ENCODE results near the gene C2orf72.
"Not testable (repeated sequence)": the region's sequence is repeated elsewhere in the genome, so short reads cannot be mapped to it uniquely, and the experiment has no call there.

C2orf72 gene

DNA sequence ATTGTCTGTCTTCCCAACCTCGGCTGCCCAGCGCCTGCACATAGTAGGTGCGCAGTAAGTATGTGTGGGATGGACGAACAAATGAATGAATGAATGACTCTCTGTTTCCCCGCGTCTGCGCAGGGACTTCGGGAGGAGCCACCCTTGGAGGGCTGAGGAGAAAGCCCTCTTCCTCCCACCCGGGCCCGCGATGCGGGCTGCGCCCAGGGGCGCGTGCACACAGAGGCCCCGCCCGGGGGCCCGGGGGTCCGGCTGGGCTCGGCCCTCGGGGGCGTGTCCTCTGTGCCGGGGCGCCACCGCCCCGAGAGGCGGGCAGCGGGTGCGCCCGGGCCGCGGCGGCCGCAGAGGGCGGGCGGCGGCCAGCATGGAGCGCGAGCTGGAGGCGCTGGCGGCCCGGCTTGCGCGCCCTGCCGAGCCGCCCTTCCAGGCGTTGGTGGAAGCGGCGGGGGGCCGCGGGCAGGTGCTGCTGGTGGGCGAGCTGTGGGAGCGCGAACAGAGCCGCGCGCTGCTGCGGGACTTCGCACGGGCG is at the start of gene C2orf72:
TSS of gene C2orf72 (plus strand) at position 322 of the 529 bp plus-strand sequence. CDS start at position 365, 43 bp downstream.
- DNase-seq: no peak

DNA sequence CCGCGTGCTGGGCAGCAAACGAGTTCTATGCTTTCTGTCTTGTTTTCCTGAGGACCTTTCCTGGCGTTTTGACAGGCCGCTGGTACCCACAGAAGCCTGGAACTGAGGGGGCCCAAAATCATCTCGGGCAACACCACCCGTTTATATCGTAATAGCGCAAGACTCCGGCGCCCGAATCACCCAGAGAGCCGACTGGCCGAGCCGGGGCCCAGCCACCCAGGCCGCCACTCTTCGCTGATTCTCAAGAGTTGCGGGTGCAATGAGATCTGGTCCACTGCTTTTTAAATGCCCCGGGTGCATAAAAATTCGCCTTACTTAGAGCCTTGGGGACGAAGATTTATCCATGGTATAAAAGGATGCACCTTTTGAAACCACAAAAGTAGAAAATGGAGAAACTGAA is 47.6 kb upstream of the C2orf72 start:
- DNase-seq: no peak

DNA sequence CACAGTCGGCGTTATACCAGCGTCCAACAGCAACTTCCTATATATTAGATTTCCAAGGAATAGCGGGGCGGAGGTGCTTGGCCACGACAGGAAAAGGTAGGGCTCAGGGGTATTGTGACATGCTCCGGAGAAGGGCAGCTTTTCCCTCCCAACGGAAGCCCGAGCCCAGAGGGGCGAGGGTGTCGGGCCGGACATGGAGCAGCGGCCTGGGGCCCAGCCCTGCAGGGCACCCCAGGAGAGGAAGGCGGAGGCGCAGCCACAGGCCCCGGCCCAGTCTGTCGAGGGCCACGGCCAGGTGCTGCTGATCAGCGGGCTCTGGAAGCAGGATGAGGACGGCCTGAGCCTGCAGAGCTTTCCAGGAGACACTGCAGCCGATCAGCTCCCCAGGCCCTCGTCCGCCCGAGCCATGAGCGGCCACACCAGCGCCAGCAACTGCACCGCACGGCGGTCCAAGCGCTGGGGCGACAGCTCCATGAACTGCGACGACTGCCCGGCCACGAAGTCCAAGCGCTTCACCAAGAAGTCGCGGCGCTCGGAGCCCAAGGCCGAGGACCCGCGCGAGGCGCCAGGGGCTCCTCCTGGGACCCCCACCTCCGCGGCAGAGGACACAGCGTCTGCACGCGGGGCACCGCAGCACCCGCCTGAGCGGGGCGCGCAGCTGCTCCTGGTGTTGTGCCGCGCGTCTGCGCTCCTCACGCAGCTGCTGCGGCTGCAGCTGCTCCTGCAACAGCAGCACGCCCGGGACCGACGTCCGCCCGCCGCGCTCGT is 47.0 kb upstream of the C2orf72 start:
- DNase-seq: no peak

DNA sequence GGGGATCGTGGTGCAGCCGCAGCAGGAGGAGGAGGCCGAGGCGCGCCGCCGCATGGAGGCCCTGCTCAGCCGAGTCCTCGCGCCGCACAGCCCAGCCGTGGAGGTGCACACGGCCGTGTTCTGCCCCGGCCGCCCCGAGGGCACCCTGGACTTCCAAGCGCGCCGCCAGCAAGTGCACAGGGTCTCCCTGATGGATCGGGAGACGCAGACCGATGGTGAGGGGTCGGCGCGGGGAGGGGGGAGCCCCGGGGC is 46.5 kb upstream of the C2orf72 start:
- DNase-seq: no peak

DNA sequence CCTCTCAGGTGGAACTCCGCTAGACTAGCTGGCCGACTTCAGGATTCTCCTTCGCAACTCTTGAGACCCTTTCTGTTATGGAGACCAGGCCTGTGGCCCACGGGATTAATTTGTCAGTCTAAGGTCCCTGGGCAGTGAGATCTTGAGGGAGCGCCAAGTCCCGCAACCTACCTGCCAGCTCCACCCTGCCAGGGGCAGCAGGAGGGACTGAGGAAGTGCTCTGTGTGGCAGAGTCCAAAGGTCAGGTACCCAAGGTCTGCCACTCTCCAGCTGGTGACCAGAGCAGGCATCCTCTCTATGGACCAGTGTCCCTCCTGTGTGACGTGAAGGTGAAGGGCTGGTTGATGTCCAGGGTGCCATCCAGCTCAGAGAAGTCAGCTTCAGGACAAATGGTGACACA is 45.7 kb upstream of the C2orf72 start:
- no peak for DNase-seq

DNA sequence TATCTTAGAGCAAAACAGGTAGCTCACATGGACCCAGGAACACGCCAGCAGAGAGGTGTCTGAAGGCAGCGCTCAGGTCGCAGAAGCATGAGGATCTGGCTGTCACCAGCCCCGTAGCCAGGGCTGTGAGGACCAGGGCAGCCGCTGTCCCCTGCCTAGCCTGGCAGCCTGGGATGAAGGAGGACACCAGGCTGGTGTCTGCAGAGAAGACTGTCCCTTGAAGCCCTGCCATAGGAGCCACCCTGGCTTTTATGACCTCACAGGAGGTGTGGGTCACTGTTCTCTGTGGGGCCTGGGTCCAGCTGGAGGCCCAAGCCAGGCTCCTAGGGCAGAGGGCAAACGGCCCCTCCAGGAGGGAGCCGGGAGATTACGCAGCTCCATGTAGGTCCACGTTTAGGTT is 41.5 kb upstream of the C2orf72 start, which contains the start of gene SPATA3:
TSS of gene SPATA3 (plus strand) at position 301 of the 400 bp plus-strand sequence. CDS start 113 bp downstream, outside the sequence.
- DNase-seq: no peak

DNA sequence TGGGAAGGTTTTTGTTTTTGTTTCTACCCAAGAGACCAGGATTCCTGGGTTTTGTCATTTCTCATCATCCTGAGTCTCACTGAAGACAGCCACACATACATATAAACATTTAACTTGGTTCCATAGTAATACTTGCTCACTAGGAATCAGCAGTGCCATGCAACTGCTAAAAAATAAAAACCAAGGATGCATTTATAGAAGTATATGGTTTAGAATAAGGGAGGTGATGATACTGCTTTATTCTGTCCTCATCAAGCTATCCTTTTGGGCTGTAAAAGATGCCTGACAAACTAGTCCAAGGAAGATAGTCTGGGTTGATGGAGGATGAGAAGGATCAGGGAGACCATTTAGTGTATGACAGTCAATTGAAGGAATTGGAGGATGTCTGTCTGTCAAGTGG is 40.7 kb upstream of the C2orf72 start:
- DNase-seq: no peak

DNA sequence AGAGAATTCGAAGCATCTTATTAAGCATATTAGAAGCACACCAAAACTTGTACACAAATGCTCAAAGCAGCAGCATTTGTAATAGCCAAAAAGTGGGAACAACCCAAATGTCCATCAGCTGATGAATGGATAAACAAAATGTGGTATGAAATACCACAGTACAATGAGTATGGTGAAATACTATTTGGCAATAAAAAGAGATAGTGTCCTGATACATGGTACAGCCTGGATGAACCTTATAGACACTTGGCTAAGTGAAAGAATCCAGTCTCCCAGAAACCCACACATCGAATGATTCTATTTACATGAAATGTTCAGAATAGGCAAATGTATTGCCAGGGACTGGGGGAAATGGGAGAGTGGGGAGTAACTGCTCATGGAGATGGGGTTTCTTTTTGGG is 38.4 kb upstream of the C2orf72 start:
- DNase-seq: no peak

DNA sequence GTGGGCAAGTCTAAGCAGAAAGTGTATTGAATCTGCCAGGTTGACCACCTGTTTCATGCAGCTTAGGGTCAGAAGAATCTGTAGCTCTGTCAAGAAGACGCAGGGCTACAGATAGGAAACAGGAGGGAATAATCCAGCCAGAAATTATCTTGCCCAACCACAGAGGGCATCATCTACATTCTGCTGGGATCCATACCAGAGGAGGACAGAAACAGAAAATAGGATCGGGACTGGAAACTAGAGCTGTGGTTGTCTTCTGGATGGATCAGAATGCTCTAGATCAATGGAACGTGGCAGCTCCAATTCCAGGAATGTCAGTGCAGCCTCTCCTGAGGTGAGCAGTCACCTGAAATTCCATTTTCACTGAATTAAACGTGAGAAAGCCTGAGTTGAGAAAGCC is 37.8 kb upstream of the C2orf72 start:
- DNase-seq: no peak

DNA sequence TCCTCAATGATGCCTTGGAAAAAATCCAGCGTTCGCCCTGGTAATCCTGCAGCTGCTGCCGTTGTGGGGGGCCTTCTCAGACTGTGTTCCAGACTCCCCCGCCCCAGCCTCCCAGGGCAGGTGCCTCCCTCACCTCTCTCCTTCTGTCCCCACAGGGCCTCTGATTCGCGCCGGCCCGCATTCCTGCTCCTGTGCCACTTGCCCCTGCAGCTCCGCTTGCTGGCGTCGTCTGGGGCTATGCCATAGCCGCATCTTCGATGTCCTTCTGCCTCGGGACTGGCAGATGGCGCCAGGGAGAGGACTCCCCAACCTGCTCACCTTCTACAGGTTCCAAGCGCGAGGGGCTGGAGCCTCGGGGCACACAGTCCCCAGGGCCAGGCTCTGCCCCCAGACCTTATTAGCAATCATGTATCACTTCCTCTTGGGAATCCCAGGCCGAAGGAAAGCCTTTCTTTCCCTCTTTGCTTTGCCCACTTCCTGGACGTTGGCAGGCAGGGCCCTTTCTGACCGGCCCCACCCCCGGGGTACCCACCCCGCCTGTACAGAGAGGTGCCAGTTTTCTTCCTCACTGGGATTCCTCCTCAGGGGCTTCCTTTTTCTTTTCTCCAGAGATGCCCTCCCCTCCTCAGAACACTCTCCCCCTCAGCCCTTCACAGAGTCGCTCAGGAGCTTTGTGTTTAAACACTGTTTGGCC is 37.0 kb upstream of the C2orf72 start:
- DNase-seq: no peak

DNA sequence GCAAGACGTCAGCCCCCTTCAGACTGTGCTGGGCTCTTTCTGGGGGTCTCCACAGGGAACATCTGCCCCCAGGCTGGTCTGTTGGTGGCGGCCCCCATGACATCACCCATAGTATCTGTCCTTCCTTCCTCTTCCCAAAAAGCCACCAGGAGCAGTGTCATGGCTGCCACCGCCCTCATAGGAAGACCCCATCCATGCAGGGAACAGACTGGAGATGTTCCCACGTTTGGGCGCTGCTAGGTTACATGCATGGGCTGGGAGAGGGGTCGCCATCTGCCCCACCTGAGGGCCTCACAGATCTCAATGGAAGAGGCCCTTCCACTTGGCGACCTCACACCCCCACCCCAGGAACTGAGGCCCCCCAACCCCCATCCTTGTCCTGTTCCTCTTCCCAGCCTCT is 36.3 kb upstream of the C2orf72 start:
- DNase-seq: no peak

DNA sequence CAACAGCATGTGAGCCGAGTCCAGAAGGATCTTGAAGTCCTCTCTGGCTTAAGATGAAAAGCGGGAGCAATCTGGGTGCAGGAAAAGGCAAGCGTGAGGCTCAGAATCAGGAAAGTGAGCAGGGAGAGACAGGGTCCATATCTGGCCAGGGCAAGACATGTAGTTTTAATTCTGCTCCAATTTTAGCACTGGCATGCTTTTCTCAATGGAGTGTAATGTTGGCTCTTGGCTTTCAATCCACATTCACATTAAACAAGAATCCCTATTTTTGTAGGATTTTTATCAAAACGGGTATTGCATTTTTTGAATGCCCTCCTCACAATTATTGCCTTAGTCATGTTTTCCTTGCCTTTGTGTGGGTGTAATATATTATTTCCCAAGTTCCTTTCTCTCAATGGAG is 35.4 kb upstream of the C2orf72 start:
- DNase-seq: no peak

DNA sequence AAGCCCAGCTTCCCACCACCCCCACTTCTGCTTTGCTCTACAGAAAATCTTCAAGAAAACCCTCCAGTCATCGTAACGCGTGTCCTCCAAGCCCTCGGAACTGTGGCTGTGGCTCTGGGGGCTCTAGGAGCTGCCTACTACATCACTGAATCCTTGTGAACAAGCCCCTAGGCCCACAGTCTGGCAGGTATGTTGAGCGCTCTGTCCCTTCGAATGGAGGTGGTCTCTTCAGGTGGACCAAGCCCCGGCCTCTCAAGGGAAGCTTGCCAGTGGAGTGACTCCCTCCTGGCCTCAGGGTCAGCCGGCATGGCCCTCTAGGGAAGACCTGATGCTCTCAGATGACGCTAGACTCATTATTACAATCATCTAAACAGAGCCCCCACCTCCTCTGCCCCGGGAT is 34.7 kb upstream of the C2orf72 start:
- DNase-seq: no peak

DNA sequence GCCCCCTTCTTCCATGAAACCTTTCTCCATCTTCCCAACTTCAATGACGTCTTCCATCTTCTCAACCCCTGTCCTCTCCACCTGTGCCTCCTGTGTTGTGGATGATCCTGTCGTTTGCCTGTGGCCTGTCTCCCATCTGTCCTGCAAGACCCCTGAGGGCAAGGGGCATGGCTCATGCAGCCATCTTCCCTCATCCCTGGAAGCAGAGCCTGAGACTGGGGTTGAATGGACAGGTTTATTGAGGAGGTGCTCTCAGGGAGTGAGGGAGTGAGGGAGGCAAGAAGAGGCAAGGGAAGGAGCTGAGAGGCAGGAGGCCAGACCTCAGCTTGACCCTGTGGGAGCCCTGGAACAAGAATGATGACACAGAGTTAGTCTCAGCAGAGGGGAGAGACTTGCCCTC is 34.1 kb upstream of the C2orf72 start:
- DNase-seq: no peak

DNA sequence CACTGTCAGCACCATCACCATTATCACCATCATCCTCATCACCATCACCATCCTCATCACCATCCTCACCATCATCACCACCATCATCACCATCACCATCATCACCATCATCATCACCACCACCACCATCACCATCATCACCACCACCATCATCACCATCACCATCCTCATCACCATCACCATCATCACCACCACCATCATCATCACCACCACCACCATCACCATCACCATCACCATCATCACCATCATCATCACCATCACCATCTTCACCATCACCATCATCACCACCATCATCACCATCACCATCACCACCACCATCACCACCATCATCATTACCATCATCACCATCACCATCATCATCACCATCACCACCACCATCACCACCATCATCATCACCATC is 32.4 kb upstream of the C2orf72 start:
- not testable (repeated sequence) for DNase-seq

DNA sequence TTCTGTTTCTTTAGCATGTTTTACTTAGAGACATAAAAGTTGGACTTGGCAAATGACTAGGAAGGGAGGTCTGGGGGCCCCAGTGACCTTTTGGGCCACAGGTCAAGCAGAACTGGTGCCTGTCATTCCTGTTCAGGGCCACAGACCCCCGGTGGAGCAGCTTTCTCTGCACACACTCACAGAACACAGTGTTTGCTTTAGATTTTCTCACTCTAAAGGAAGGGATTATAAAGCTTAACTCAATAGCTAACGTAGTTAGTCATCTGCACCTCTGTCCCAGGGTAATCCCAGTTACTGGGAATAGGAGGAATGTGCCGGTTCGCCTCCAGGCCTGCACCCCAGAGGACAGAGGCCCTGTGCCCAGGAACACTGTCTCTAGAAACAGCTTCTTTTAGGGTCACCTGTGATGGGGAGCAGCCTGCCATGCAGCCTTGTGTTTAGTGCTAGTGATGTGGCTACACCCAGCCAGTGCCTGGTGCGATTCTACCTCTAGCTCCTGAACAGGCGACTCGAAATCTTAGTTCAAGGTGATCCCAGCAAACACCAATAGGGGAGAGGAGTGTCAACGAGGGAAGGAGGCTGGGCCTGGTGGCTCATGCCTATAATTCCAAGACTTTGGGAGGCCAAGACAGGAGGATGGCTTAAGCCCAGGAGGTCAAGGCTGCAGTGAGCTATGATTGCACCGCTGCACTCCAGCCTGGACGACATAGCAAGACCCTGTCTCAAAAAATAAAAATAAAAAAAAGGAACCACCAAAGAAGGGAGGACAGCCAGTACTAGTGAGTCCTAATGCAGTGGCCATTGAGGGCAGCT is 29.8 kb upstream of the C2orf72 start:
- DNase-seq: no peak

DNA sequence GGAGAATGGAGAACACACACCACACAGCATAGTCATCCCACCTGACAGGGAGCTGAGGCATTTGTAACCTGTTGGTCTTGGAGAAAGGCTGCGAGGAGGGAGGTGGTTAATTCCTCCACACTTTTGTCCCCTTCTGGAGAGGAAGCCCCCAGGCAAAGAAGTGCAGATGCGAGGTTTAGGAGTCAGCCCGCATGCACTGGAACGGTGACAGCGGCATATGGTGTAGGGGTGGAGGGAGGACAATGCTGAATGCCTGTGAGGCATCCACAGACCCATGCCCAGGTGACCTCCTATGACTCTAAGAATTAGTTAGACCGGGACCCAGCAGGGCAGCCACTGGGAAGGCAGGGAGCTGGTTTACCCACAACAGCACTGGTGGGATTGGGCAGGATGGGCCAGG is 29.2 kb upstream of the C2orf72 start:
- DNase-seq: no peak

DNA sequence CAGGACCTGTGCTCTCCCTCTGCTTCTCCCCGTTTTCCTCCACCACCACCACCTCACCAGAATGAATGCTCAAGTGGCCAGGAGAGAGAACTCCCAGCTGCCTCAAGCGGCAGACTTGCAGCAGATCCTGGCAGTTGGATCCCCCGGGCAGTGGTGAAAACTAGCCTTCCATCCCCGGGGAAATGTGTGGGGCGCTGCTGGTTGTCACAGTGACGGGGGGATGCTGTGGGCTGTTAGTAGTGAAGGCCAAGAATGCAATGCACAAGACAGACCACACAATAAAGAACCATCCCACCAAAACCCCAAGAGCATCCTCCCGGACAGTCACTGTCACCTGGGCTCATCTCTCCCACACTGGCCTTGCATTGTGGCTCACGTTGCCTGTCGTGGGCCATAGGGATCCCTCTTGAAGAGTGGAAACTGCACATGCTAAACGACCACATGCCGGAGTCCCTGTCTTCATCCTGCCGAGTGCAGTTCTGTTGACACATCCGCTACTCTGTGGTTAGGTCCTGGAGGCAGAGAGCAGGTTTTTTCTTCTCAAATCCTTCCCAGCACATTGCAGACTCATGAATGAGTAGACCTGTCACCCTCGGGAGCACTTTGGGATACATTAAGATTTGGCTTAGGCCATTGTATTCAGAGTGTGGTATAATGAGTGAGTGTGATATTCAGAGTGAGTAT is 27.9 kb upstream of the C2orf72 start:
- no peak for DNase-seq

DNA sequence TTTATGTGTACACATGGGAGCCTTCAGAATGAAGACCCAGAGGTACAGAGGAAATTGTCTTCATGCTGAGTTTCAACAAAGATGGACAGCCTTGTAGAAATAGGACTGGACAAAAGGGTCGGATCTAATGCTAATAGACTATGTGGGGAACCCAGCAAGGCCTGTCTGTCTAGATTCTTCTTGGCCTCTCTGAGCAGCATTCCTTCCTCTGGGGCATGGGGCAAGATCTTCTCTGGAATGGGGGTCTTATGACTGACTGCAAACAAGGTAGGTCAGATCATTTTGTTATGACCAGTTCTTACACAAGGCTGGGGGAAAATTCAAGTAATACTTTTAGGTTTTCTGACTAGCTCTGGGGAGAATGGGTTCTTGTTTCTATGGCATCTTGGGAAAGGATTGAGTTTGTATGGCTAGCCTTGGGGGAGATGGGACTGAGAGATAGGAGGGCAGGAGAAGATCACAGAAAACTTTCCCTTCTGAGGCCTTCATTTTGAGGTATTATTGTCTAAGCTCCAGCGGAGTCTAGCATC is 27.1 kb upstream of the C2orf72 start:
- DNase-seq: no peak

DNA sequence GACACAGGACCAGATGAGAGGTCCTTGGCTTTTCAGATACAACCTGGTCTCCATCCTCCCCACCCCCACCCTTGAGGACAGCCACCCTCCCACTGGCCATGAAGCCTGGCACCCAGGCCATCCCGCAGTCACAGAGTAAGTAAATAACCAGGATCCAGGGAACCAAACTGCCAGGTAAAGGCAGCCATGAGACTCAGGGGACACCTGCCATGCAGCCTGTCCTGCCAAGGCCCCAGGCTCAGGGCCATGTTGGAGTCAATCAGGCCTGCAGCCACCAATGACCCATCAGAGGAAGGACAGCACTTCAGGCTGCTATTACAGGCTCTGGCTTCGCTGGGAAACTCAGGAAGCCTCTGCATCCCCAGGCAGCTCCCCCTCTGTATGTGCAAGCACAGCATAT is 25.8 kb upstream of the C2orf72 start:
- no peak for DNase-seq

DNA sequence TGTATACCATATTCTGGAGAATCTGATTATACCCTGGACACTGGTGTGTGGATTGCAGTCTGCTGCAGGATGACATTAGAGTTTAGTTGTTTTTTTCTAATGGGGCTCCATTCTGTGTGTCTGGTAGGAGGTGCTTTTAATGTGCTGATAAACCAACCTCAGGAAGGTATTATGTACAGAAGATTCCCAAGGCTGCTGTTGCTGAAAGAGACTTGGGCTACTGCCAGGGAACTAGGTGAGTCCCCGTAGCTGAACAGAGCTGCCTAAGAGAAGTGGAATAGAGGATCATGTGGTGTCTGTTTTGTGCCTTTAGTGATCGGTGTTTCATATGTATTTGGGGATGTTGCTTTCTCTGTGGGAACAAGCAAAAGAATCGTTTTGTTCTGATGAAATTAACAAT is 24.9 kb upstream of the C2orf72 start:
- no peak for DNase-seq

DNA sequence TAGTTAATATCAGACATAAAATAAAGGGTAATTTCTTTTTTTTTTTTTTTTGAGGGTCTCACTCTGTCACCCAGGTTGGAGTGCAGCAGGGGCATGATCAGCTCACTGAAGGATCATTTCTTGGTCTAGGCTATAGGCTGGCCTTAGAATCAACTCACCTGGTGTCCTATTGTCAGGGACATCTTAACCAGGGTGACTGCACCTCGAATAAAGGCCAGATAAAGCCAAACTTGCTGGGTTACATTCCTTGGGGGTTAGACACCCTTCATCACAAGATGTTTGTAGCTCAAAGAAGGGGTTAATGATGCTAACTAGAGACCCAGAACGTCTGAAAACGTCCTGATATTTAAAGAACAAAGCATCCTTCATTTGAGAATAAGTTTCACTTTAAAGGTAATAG is 23.5 kb upstream of the C2orf72 start:
- DNase-seq: no peak

DNA sequence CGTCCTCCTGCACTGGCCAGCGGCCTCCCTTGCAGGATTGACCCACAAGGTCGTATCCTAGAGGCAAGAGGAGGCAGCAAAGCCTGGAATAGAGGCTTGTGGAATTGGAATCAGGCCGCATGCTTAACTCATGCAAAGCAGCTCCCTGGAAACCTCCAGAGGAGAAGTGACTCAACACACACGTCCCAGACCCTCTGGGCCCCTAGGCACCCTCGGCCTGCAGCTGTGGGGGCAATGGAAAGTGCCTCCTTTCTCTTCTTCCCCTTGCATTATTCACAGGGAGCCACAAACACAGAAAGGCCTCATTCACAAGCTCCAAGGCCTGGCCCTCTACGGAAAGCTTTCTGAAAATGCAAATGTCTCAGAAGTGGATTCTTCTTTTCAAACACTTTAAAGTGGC is 21.8 kb upstream of the C2orf72 start:
- DNase-seq: no peak
